GM19395 (cell line): ENCODE results near the gene PPA1.
"Not testable (repeated sequence)": the region's sequence is repeated elsewhere in the genome, so short reads cannot be mapped to it uniquely, and the experiment has no call there.

ENCODE experiments used
- ATAC-seq: cut with Tn5 transposase; IDR thresholded peaks from one replicate; pipeline ENCODE4 v1.9.1; 2021; ENCODE audit warnings: mild to moderate bottlenecking, moderate library complexity; ENCODE audit not compliant: unreplicated experiment

Gene PPA1

DNA sequence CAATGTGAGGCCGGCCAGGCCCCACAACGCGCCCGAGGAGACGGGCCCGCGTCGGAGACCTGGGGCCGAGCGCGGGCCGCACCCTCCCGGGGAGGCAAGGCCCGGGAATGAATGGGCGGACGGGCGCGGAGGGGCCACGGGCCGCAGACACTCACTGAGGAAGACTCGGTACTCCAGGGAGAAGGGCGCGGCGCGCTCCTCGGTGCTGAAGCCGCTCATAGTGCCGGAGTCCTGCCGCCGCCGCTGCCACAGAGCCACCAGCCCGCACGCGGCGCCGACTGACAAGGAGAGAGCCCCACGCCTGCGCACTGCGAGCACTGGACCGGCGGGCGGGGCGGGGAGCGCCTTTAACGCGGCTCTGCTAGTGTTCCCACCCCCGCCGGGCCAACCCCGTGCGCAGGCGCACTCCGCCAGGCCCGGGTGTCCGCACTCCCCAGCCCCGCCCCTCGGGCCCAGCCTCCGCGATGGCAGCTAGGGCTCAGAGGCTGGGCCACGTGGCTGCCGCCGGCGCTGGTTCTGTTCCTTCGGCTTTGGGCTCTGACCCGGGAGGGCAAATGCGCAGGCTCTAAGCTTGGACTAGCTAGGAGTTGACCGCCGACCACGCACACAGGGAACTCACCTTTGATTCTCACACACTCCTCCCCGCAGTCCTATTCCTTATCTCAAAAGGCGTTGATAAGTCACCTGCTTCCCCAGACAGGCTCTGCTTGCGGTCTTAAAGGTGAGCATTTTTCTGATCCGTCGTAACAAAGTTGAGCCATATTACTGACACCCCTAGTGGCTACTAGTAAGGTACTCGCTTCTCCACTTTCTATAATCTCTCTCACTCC lies at the start of gene PPA1:
TSS of gene PPA1 (minus strand) at position 321 of the 830 bp plus-strand sequence. CDS start at position 219, 102 bp downstream.
- ATAC-seq = peak; percentile 81

DNA sequence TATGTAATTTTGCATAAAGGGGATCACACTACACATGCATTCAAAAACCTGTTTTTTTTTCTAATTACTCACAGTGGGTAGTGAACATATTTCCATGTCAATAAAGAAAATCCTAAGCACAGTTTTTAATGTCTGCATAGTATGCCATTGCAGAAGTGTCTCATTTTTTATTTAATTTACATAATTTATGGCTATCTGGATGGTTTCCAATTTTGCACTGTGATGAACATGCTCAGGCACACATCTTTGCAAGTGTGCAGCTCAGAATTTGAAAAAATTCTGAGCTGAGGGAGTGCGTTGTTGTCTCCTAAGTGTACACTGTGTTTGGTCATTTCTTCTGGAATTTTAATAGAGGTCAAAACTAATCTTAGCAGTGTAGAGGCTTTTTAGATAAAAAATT lies 48.4 kb upstream of the PPA1 start:
- no peak for ATAC-seq

DNA sequence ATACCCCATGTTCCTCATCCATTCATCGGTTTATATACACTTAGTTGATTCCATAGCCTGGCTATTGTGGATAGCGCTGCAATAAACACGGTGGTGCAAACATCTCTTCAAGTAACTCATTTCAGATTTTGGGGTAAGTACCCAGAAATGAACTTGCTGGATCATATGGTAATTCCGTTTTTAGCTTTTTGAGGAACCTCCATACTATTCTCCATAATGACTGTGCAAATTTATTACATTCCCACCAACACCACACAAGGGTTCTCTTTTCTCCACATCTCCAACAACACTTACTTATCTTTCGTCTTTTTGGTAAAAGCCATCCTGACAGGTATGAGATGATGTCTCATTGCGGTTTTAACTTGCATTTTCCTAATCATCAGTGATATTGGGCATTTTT lies 46.9 kb upstream of the PPA1 start:
- no peak for ATAC-seq

DNA sequence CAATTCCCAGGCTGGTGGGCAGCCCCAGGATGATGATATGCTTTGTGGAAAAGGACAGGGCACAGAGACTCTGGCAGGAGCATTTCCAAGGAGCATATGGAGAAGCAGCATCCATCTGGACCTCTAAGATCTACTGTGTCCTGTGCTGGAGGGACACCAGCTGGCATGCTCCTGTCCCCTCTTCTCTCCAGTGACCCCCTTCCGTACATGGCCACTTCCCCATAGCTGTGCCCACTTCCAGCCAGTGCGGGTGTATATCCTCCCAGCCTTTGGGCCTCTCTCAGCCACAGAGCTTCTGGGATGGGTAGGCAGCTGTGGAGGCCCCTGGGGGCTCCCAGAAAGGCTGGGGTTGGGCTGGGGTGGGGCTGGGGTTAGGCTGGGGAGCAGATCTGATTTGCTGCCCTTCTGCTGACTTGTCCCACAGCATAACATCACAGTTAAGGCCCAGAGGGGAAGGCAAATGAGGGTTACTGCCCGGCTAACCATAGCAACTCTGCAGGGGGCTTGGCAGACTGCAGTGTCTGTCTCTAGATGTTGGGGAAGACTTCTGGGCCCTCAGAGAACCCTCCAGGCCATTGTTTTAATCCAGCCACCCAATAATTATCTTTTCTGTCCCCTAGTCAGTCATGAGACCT lies 44.3 kb upstream of the PPA1 start:
- no peak for ATAC-seq

DNA sequence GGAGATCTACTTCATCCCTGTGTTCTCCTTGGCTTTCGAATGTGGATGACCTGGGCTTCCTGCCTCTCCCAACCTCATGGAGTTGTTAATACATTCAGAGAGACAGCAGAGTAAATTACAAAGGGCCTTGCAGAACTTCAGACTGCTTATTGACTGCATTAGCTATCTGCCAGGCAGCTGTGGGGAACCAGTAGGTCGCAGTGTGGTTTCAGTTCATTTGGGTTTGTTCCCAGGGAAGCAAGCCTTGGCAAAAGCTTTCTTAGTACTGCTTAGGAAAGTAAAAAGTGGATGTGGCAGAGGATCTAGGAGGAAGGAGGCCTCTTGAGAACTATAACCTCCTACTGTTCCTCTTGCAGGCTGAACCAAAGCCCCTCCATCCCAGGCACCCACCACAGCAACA lies 41.4 kb upstream of the PPA1 start:
- ATAC-seq = no peak

DNA sequence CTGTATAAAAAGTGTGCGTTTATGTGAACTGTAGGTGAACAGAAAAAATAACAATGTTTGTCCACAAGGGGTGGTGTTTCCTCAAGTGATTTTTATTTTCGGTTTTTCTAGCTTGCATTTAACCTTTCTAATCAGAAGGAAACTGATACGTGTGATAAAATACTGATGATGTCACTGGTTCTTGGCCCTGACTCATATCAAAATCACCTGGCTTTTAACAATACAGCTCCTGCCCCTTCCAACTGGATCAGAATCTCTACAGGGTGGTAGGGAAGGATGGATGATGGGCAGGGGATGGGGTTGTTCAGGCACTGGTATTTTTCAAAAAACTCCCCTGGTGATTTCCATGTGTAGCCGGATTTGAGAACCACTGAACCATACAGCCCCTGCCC lies 39.7 kb upstream of the PPA1 start:
- peak; percentile 58 for ATAC-seq

DNA sequence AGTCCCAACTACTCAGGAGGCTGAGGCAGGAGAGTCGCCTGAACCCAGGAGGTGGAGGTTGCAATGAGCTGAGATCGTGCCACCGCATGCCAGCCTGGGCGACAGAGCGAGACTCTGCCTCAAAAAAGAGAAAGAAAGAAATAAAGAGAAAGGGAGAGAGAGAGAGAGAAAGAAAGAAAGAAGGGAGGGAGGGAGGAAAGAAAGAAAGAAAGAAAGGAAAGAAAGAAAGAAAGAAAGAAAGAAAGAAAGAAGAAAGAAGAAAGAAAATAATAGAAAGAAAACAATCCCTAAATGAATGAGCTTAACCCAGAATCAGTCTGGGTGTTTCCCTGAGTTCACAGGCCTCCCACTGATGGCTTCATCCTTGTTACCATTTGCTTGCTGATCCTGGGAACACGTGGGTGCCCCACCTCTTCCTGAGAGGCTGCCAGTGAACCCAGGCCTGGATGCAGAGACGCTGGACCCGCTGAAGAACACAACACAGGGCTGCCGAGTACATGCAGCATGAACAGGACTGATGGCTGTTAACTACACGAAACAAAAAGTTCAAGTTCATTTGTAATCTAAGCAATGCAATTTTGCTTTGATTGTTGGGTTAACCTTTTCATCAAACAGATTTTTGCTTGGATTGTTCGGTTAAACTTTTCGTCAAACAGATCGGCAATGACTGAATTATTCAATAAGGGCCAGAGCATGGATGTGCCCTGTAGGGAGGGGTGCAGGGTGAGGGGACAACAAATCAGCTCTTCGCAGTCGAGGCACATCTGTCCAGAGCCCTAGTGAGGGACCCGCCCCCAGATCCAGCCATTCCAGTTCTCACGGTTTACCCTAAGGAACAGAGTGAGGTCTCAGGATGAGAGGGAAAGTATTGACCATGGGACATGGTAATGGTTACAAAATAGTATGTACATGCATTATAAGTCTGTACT lies 39.0 kb upstream of the PPA1 start:
- ATAC-seq = no peak

DNA sequence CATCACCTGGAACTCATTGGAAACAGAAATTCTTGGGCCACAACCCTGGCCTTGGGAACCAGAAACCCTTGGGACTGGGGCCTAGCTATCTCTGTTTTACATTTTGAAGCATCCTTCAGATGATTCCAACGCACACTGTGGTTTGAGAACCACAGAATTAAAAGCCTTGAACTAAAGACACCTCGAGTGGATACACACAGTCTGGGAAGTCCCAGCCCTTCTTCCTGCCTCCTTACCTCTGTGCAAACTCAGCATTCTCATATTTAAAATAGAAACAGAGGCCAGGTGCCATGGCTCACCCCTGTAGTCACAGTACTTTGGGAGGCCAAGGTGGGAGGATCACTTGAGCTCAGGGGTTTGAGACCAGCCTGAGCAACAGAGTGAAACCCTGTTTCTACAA lies 37.7 kb upstream of the PPA1 start:
- no peak for ATAC-seq

DNA sequence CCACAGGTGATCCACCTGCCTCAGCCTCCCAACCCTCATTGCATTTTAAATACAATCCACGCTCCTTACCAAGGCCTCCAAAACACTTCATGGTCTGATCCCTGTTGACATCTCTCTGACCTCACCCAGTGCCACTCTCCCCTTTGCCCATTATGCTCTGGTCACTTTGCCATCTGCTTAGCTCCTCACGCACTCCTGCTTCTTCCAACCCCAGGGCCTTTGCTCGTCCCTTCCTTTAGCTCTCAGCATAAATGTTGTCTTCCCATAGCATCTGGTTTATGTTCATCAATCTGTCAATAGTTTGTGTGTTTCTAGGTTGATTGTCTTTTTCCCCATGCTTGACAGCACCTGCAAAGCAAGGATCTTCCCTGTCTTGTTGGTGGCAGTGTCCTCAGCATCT lies 36.5 kb upstream of the PPA1 start:
- no peak for ATAC-seq

DNA sequence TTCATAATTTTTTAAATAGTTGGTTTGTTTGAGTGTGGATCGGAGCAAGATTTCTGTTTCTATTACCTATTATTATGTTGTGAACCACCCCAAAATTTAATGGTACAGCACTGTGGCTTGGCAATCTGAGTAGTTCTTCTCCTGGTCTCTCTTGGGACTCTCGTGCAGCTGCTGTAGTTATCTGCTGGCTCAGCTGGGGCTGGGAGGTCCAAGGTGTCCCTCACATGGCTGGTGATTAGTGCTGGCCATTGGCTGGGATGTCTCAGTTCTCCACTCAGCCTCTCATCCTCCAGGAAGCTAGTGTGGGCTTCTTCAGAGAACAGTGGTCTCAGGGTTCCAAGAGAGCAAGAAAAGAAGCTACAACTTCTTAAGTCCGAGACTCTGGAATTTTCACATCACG lies 35.1 kb upstream of the PPA1 start:
- no peak for ATAC-seq

DNA sequence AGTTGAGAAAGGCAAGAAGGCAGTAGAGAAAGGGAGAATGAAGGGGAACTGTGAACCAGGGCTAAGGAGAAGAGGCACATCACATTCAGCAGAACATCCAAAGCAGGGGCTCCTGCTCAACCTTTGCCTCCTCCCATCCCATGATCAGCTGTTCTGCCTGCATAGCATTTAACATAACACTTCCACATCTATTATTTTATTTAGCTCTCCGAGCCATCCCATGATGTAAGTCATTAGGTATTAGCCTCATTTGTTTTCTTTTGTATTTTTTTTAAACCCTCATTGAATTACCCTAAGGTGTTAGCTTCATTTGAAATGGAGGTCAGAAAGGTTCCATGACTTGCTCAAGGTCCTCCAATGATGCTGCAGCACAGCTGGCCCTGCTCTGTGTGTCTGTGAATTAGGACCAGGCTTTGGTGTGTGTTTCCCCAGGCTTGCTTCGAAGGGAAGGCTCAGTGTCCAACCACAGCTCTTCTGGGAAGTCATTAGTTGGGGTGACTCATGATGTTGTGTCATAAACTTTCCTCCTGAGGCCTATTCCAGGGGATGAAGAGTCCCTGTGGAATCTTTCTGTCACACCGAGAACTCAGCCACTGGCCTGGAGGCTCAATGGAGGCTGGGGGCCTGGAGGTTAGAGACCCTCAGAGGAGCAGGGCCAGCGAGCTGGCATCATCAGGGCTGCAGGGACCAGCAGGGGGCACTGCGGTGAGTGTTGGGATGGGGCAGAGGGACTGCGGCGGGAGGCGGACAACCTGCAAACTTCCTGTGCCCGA lies 34.1 kb upstream of the PPA1 start:
- ATAC-seq = no peak

DNA sequence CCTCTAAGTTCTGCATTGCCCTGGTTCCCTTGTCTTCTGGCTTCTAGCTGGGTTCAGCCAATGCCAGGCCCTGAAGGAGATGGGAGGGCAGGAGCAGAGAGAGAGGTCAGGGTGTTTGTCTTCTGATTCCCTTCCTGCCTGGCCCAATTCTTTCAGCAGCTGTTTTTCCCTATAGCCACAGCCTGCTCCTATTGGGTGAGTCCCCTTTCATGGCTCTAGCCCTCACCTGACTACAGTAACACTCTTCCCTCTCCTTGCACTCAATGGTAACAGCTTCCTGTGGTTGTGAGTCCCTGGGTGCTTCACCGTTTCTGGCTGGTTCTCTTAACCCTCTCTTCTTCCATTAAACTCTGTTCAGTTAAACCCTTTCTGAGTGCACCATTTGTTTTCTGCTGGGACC lies 33.5 kb upstream of the PPA1 start:
- ATAC-seq = no peak

DNA sequence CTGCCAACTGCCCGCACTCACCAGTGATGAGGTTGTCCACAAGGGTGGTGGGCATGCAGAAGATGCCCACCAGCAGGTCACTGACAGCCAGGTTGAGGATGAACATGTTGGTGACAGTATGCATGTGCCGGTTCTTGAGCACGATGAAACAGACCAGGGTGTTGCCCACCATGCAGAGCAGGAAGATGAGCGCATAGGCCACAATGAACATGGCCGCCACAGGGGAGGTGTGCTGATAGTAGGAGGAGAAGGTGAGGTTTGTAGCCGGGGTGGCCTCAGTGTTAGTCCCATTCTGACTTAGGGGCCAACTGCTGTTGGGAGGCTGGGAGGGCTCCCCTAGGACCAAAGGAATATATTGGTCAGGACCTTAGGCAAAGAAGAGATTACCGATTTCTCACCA lies 32.8 kb upstream of the PPA1 start:
- no peak for ATAC-seq

DNA sequence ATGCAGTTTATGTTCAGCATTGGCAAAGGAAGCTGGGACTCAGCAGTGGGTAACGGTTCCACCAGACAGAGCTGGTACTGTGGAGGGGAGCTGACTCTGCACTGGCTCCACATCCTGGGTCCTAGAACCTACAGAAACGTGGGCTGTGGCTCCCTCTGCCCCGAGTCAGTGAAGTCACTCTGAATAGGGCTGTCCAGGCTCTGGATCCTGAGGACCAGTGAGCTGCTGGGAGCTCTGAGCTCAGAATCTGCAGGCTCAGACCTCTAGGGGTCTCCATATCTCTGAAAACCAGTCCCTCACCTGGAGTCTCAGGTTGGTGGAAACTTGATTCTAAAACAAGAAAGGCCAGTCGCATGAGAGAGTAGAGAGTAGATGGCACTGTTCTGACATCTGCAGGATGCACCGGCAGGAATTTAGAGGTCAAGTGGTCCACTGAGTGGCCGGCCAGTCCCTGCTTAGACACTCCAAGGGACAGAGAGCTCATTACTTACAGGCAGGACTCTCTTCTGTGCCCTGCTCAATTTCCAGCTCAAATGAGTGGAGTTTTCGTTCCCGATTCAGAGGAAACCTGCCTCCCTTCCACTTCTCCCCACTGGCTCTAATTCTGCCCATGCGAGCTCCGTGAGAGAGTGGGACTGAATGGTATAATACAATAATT lies 31.9 kb upstream of the PPA1 start:
- no peak for ATAC-seq

DNA sequence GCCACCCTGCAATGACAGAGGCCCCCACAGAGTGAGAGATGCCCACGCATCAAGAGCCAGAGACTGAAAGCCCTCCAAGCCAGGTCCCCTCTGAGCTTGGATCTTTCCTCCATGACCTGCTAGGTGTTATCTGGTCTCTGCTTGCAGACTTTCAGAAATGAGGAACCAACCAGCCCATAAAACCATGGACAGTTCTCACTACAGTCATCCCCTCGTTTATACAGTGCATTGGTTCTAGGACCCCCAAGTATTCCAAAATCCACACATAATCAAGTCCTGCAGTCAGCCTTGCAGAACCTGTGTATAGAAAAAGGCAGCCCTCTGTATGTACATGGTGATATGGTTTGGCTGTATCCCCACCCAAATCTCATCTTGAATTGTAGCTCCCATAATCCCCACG lies 27.5 kb upstream of the PPA1 start:
- ATAC-seq = no peak

DNA sequence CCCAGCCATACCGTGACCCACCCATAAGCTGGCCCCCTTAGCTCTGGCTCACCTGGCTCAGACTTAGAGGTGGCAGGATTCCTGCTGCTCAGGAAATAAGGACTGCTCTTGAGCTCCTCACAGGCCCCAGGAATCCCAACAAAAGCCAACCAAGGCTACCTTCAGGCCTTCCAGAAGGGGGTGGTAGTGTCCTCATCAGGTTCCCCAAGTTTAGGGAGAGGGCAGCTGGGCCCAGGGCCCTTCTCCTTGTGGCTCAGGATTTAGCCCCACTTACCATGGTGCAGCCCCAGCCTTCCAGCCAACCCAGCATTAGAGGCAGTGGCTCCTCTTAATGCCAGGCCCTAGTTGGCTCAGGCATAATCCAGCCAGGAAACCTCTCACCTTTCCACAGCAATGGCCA lies 27.0 kb upstream of the PPA1 start:
- no peak for ATAC-seq

DNA sequence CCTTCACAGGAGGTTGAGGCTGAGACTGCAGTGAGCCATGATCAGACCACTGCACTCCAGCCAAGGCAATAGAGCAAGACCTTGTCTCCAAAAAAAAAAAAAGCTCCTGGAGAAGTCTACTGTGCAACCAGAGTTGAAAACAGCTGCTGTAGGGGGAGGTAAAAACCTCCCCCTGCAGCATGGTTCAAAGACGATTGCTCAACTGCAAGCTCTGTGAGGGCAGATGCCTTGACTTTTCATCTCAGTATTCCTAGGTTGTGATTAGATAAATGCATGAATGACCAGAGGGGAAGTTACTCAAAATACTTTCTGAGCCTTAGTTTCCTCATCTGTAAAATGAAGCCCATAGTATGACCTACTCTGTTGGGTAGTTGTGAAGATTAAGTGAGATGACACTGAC lies 25.0 kb upstream of the PPA1 start:
- no peak for ATAC-seq

DNA sequence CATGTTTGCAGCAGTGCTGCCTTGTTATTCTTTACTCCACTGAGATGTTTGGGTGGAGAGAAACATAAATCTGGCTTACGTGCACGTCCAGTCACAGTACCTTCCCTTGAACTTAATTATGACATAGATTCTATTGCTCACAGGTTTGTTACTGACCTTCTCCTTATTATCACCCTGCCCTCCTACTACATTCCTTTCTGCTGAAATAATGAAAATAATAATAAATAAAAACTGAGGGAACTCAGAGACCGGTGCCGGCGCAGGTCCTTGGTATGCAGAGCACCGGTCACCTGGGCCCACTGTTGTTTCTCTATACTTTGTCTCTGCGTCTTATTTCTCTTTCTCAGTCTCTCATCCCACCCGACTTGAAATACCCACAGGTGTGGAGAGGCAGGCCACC lies 24.6 kb upstream of the PPA1 start:
- not testable (repeated sequence) for ATAC-seq

DNA sequence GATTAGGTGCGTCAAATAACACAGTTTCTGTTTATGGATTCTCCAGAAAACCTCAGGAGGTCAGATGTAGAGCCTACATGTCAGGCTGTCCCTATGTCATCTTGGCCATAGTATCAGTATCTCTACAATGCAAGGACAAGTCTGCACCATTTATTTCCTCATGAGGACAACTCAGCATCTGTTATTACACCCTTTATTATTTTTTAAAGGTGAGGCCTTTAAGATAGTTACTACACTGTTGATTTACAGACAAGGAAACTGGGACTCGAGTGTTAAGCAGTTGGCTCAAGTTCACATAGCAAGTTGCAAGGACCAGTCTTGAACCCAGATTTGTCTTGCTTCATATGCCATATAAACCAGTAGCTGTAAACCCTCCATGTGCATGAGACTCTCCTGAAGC lies 23.2 kb upstream of the PPA1 start:
- ATAC-seq = no peak
